Effector memory CD4-positive, alpha-beta T cell (primary cell): ENCODE results near the gene GM2A.

ENCODE experiments used
- DNase-seq, 3 donors: peaks; one replicate each; pipeline ENCODE4 v3.0.0-alpha.2; 2020
- H3K27ac ChIP-seq: 2 replicates; pipeline ENCODE4 v1.7.0; 2013; ENCODE audit warnings: mild to moderate bottlenecking, low read length, moderate library complexity; ENCODE audit not compliant: insufficient read depth, poor library complexity, severe bottlenecking
- H3K27me3 ChIP-seq: replicated peaks from 2 replicates; pipeline ENCODE4 v1.7.0; 2013; ENCODE audit warnings: mild to moderate bottlenecking, low read length; ENCODE audit not compliant: insufficient read depth, control insufficient read depth, poor library complexity, severe bottlenecking
- H3K36me3 ChIP-seq: 2 replicates; pipeline ENCODE4 v1.7.0; 2013; ENCODE audit warnings: mild to moderate bottlenecking, low read length, moderate library complexity; ENCODE audit not compliant: control insufficient read depth, insufficient read depth
- H3K4me1 ChIP-seq: 2 replicates; pipeline ENCODE4 v1.7.0; 2013; ENCODE audit warnings: low read length, mild to moderate bottlenecking; ENCODE audit not compliant: control insufficient read depth, insufficient read depth, poor library complexity, severe bottlenecking
- H3K4me3 ChIP-seq: 2 replicates; pipeline ENCODE4 v1.7.0; 2013; ENCODE audit warnings: low read length, low read depth, mild to moderate bottlenecking; ENCODE audit not compliant: insufficient read depth, poor library complexity, severe bottlenecking
- H3K9me3 ChIP-seq: 2 replicates; pipeline ENCODE4 v1.7.0; 2013; ENCODE audit warnings: mild to moderate bottlenecking, low read length, moderate library complexity; ENCODE audit not compliant: control insufficient read depth

GM2A gene

DNA sequence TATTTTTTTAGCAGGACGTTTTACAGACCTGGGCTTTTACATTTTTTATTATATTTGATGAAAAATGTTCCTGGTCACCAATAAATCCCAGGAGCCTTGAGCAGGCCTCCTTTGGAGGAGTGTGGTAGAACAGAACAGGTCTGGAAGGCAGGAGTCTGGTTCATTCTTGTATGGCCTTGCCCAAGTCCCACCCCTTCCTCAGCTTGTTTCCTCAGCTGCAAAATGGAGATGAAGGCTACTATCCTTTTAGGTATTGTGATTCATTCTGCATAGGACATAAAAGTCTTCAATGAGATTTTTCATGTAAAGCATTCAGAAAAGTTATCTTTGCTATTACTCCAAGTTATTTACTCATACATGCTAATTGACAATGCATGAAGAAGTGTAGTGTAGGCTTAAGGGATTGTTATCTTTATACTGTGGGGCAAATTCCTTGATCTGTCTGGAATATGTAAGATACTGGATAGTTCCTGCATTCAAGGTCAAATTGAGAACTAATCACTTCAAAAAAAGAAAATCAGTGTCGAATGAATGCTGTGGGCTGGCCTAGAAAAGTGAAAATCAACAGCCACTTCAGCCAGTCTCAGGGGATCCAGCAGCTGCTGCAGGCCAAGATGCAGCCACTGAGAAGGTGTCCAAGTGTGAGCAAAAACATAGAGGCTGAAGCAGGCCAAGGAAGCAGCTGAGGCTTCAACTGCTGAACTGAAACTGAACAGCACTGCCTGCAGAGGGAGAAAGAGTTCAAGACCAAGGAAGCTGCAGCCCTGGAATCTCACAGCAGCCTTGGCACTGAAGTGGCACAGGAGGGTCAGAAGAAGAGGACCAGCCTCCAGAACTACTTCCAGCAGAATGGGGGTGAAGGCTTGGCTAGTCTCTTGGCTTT lies 66.1 kb downstream of the GM2A start:
- no peaks in the 10 kb centered on the region for H3K4me1 ChIP-seq
- no peak overlapping the region for H3K27ac ChIP-seq
- no peaks in the 10 kb centered on the region for H3K36me3 ChIP-seq
- H3K9me3 ChIP-seq, result no peaks in the 10 kb centered on the region
- no peak for DNase-seq
- H3K27me3 ChIP-seq, result no peaks in the 10 kb centered on the region
- no peak overlapping the region for H3K4me3 ChIP-seq
